ENCODE data around the gene TIE1. TPM values are rescaled to one million over a fixed set of nuclear protein-coding genes. Genes with fewer than 3 reads are reported as not detected.

The TIE1 gene
- total RNA-seq, 1 experiment from 2014 or later = 1.2 TPM

DNA sequence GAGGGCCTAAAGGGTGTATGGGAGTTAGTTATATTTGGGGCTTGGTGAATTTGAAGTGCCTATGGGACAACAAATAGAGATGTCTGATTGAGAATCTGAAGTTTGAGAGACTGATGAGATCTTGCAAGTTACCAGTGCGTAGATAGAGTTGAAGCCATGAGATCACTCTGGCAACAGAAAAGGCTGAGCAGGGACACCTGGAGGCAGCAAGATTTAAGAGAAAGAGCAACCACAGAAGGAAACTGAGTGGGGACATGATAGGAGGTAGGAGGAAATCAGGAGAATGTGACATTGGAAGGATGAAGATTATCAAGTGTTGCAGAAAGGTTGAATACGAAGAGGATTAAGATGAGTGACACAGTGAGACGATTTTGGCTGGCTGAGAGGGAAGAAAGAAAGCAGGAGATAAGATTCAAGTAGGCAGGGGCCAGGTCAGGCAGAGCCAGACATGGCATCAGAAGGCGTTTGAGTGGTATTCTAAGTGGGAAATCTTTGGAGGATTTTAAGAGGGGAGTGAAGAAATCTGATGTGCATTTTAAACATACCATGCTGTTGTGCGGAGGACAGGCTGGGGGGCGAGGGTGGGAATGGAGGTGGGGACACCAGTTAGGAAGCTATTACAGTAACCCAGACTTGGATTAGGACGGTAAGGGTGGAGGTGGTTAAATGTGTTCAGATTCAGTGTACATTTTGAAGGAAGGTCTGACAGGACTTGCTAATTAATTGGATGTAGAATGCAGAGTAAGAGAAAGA is 33.8 kb downstream of the TIE1 start:
- TF ChIP-seq, protein P1, sequence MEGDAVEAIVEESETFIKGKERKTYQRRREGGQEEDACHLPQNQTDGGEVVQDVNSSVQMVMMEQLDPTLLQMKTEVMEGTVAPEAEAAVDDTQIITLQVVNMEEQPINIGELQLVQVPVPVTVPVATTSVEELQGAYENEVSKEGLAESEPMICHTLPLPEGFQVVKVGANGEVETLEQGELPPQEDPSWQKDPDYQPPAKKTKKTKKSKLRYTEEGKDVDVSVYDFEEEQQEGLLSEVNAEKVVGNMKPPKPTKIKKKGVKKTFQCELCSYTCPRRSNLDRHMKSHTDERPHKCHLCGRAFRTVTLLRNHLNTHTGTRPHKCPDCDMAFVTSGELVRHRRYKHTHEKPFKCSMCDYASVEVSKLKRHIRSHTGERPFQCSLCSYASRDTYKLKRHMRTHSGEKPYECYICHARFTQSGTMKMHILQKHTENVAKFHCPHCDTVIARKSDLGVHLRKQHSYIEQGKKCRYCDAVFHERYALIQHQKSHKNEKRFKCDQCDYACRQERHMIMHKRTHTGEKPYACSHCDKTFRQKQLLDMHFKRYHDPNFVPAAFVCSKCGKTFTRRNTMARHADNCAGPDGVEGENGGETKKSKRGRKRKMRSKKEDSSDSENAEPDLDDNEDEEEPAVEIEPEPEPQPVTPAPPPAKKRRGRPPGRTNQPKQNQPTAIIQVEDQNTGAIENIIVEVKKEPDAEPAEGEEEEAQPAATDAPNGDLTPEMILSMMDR (conservative IDR thresholded peaks at IDR 0.05) = no peak
- DNase-seq = no peak

More for the DNA sequence above, 33.8 kb downstream of the TIE1 start:
- no peak overlapping the region for H2BK20ac ChIP-seq (ENCODE audit: low read depth, low read length, poor library complexity, severe bottlenecking)
- H3K4me2 ChIP-seq (ENCODE audit: insufficient read depth, insufficient read length, low read length) = no peak overlapping the region
- H4K20me1 ChIP-seq (ENCODE audit: control insufficient read depth, insufficient read depth, insufficient read length) = no peaks in the 10 kb centered on the region
- Mint-ChIP-seq H3K9me3 (no peaks in the 10 kb centered on the region), H3K36me3 (ENCODE audit: insufficient read depth in 1 of 3, low read depth in 3 of 3) (no peaks in the 10 kb centered on the region), H3K4me1 (peaks cover 12 to 21% of the 10 kb centered on the region in 2 experiments), H3K27me3 (ENCODE audit: low read depth) (peaks cover 12% of the 10 kb centered on the region), H3K27ac (no peak overlapping the region), H3K4me3 (no peak overlapping the region)
- no peak overlapping the region for H2AFZ ChIP-seq (ENCODE audit: low read length)
- no peak overlapping the region for H2BK120ac ChIP-seq (ENCODE audit: low read depth, low read length, poor library complexity, severe bottlenecking)
- no peak overlapping the region for H3K4ac ChIP-seq (ENCODE audit: low read depth, low read length)
- H3T11ph ChIP-seq (ENCODE audit: low read length) = no peak overlapping the region
- H2AK5ac ChIP-seq (ENCODE audit: insufficient read length, low read length) = no peak overlapping the region
- no peak overlapping the region for H4K91ac ChIP-seq (ENCODE audit: insufficient read length, low read depth, low read length)
- WGBS (ENCODE audit: extremely low coverage, insufficient read length, low lambda C conversion rate) = 100% methylated on average over 1 of the region's 7 CpGs
- no peak overlapping the region for H3K27ac ChIP-seq (ENCODE audit: insufficient read length, low read depth, low read length)
- no peak overlapping the region for H4K5ac ChIP-seq (ENCODE audit: insufficient read length, low read depth, low read length)
- H3K9ac ChIP-seq (ENCODE audit: extremely low read depth, insufficient read length, low read length) = no peak overlapping the region
- no peaks in the 10 kb centered on the region for H3K27me3 ChIP-seq (ENCODE audit: insufficient read depth, low read length)
- H3K4me1 ChIP-seq (ENCODE audit: insufficient read depth, low read length) = no peaks in the 10 kb centered on the region
- no peak overlapping the region for H3K18ac ChIP-seq (ENCODE audit: insufficient read length, low read depth, low read length)
- H3K9me3 ChIP-seq (ENCODE audit: control insufficient read depth, low read depth, low read length) = no peaks in the 10 kb centered on the region
- H3K79me1 ChIP-seq (ENCODE audit: insufficient read depth, low read depth, low read length, poor library complexity, severe bottlenecking) = no peaks in the 10 kb centered on the region
- H3K23ac ChIP-seq (ENCODE audit: insufficient read length, low read depth, low read length) = no peak overlapping the region
- H3K56ac ChIP-seq (ENCODE audit: insufficient read length, low read depth, low read length) = no peak overlapping the region
- no peak overlapping the region for H2BK12ac ChIP-seq (ENCODE audit: insufficient read length, low read depth, low read length)
- no peaks in the 10 kb centered on the region for H3K79me2 ChIP-seq (ENCODE audit: insufficient read depth, low read length)
- no peak overlapping the region for H2BK5ac ChIP-seq (ENCODE audit: insufficient read length, low read length)
- no peak overlapping the region for H3K14ac ChIP-seq (ENCODE audit: insufficient read depth, low read length)
- no peak overlapping the region for H4K8ac ChIP-seq (replicated peaks; ENCODE audit: insufficient read length, low read depth, low read length)
- H2BK15ac ChIP-seq (ENCODE audit: low read depth, low read length) = no peak overlapping the region
- no peaks in the 10 kb centered on the region for H3K23me2 ChIP-seq (ENCODE audit: insufficient read length, low read depth, low read length, poor library complexity, severe bottlenecking)
